Uterus (tissue), 2 donors: ENCODE data around the gene CELF2.

ENCODE experiments used
- CTCF ChIP-seq, 4 experiments: fragments of 200-600 bp in 2 of 4; fragments of 450-650 bp in 2 of 4; sonication (generic) in 2 of 4; IDR thresholded peaks; one replicate each; pipeline ENCODE4 v1.5.1; 2016 to 2019; ENCODE audit warnings: antibody characterized with exemption in 4 of 4, mild to moderate bottlenecking in 2 of 4, moderate library complexity in 1 of 4
- POLR2A ChIP-seq, 2 donors: fragments of 450-650 bp; IDR thresholded peaks; one replicate each; pipeline ENCODE4 v1.6.1; 2016; ENCODE audit warnings: antibody characterized with exemption in 2 of 2, mild to moderate bottlenecking in 1 of 2, moderate library complexity in 1 of 2

DNA sequence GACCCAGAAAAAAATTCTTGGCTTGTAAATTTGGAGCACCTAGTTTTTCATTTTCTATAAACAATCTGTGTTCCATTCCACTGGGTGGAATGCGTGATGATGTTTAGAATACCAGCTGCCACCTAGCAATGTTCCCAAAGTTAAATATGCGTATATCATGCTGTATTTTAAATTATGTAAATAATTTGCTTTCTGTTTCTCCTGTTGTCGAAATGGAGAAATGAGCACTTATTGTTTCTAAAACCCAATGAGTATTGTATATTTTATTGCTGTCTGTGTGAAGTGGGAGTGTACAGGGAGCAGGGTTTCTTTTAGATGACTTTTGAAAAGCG lies 49.4 kb upstream of the CELF2 start:
- TF ChIP-seq CTCF (IDR thresholded peaks at IDR 0.05) (no peak), POLR2A (IDR thresholded peaks at IDR 0.05) (no peak)
